ENCODE data around the gene NF2.
A peak's percentile ranks its signal among the peaks of the same experiment; 100 is the strongest.

NF2 gene

DNA sequence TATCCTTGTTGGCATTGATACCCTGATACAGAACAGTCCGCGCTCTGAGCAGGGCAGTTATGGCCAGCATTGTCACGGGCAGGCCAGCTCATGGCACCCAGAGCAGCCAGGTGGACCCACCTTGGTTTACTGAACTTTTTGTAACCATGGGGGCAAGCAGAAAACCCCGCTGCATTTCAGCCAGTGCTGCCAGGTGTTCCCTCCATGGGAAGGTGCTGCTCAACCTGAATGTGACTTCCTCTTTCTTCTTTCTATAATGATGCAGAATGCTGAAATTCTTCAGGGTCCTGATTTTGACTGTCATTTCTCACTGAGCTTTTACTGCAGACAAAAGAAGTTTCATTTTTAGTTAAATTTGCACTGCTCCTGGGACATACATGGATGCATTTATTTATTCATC is 80.8 kb downstream of the NF2 start:
- TF ChIP-seq CTCF (IDR thresholded peaks at IDR 0.05; ENCODE audit: low read depth, low read length, missing control alignments) = no peak
- H3K4me3 ChIP-seq (ENCODE audit: low read depth, low read length) = no peak overlapping the region
- no peak for DNase-seq (ENCODE audit: low read depth)

GRCh38 chr22:29689206-29689879 is 85.9 kb downstream of the NF2 start:
- H3K4me3 ChIP-seq (ENCODE audit: low read depth, low read length) = no peak overlapping the region
- no peak for DNase-seq (ENCODE audit: low read depth)
- TF ChIP-seq CTCF (IDR thresholded peaks at IDR 0.05; ENCODE audit: low read depth, low read length, missing control alignments) = no peak

GRCh38 chr22:29689880-29690213 is 86.4 kb downstream of the NF2 start:
- no peak for DNase-seq (ENCODE audit: low read depth)
- no peak overlapping the region for H3K4me3 ChIP-seq (ENCODE audit: low read depth, low read length)
- TF ChIP-seq CTCF (IDR thresholded peaks at IDR 0.05; ENCODE audit: low read depth, low read length, missing control alignments) = peak; percentile 69

- TF ChIP-seq CTCF (IDR thresholded peaks at IDR 0.05; ENCODE audit: low read depth, low read length, missing control alignments) = no peak
- H3K4me3 ChIP-seq (ENCODE audit: low read depth, low read length) = no peak overlapping the region
- no peak for DNase-seq (ENCODE audit: low read depth)
Measured at GRCh38 chr22:29690476-29690875, 87.0 kb downstream of the NF2 start.

DNA sequence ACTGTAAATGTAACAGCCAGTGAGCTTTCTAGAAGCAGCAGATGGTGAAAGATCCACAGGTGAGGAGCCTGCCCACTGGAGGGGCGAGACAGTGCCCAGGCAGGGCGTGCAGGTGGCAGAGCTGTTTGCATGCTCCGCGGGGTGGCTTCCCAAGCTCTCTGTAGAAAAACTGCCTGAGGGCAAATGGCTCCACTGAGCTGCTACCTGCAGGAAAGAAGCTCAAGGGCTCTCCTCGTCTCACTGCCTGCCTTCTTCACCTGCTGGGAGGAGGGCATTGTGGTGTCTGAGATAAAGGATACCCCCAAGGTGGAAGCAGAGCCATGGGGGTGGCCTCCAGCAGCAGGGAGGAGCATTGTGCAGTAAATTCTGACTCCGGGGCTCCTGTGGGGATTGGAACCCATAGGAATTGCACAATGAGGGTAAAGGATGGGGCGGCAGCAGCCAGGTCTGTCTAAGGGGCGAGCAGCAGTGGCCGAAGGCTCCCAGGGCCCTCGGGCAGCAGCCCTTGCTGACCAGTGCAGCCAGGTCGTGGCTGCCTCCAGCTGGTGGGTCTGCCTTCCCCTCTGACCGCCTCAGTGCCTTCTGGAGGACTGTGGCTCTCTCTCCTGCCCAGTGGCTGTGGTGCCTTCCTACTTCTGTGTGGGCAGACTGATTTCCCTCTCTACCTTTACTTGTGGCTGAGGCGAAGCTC is 88.3 kb downstream of the NF2 start:
- no peak for TF ChIP-seq CTCF (IDR thresholded peaks at IDR 0.05; ENCODE audit: low read depth, low read length, missing control alignments)
- no peak for DNase-seq (ENCODE audit: low read depth)
- H3K4me3 ChIP-seq (ENCODE audit: low read depth, low read length) = no peak overlapping the region

- no peak for DNase-seq (ENCODE audit: low read depth)
- H3K4me3 ChIP-seq (ENCODE audit: low read depth, low read length) = no peak overlapping the region
- no peak for TF ChIP-seq CTCF (IDR thresholded peaks at IDR 0.05; ENCODE audit: low read depth, low read length, missing control alignments)
Measured at GRCh38 chr22:29692327-29692640, 88.9 kb downstream of the NF2 start.

GRCh38 chr22:29693161-29693560 is 89.7 kb downstream of the NF2 start:
- H3K4me3 ChIP-seq (ENCODE audit: low read depth, low read length) = no peak overlapping the region
- TF ChIP-seq CTCF (IDR thresholded peaks at IDR 0.05; ENCODE audit: low read depth, low read length, missing control alignments) = no peak
- no peak for DNase-seq (ENCODE audit: low read depth)

All from GM12864 (cell line).